Lower lobe of right lung (tissue), 2 donors: ENCODE data around the gene AGAP3. TPM values are rescaled to one million over a fixed set of nuclear protein-coding genes. Genes with fewer than 3 reads are reported as not detected.

ENCODE experiments used
- ATAC-seq, 2 donors: fragments of 200-7000 bp; cut with Tn5 transposase; one replicate each; pipeline ENCODE4 v1.9.1; 2020 to 2022; ENCODE audit warnings: mild to moderate bottlenecking in 2 of 2, moderate library complexity in 2 of 2
- DNase-seq: peaks from one replicate; pipeline ENCODE4 v3.0.0-alpha.2; 2020
- H3K27ac ChIP-seq: fragments of 200-600 bp; one replicate; pipeline ENCODE4 v1.8.0; 2022
- H3K27me3 ChIP-seq: fragments of 200-600 bp; one replicate; pipeline ENCODE4 v1.8.0; 2022; ENCODE audit warnings: low read depth
- H3K36me3 ChIP-seq: fragments of 200-600 bp; one replicate; pipeline ENCODE4 v1.8.0; 2022; ENCODE audit warnings: mild to moderate bottlenecking
- H3K4me1 ChIP-seq: fragments of 200-600 bp; one replicate; pipeline ENCODE4 v1.8.0; 2022
- H3K4me3 ChIP-seq: fragments of 200-600 bp; one replicate; pipeline ENCODE4 v1.8.0; 2022; ENCODE audit warnings: mild to moderate bottlenecking
- H3K9me3 ChIP-seq: fragments of 200-600 bp; one replicate; pipeline ENCODE4 v1.8.0; 2022
- intact Hi-C: fragments of 100-400 bp; cut with DNase I; formaldehyde crosslinking; loops from one replicate; pipeline ENCODE4 v1.11.0; 2022
- total RNA-seq: library from RNA; stranded (reverse); fragmentation: NEBNext Ultra II Directional; extraction: Animal tissue kit (Norgen Biotek cat#: 25700); gene quantifications from one replicate; pipeline ENCODE4 v1.2.1, GENCODE V29; 2021
- TF ChIP-seq, protein P1 (sequence below): fragments of 200-600 bp; IDR thresholded peaks from one replicate; pipeline ENCODE4 v1.8.0; 2022; ENCODE audit warnings: antibody characterized with exemption, mild to moderate bottlenecking
- donor health status: DM: no; HTN: yes; CAD: no; lungs with severe emphysema.

Gene AGAP3
- total RNA-seq, 1 donor from 2014 or later: 157 TPM

- DNase-seq: no peak
- peaks cover 100% of the 10 kb centered on the region for H3K36me3 ChIP-seq
- intact Hi-C loops: no loop called here
- H3K4me1 ChIP-seq: no peaks in the 10 kb centered on the region
- no peak overlapping the region for H3K27ac ChIP-seq
- H3K4me3 ChIP-seq: no peak overlapping the region
- no peaks in the 10 kb centered on the region for H3K9me3 ChIP-seq
- no peaks in the 10 kb centered on the region for H3K27me3 ChIP-seq
- TF ChIP-seq, protein P1, sequence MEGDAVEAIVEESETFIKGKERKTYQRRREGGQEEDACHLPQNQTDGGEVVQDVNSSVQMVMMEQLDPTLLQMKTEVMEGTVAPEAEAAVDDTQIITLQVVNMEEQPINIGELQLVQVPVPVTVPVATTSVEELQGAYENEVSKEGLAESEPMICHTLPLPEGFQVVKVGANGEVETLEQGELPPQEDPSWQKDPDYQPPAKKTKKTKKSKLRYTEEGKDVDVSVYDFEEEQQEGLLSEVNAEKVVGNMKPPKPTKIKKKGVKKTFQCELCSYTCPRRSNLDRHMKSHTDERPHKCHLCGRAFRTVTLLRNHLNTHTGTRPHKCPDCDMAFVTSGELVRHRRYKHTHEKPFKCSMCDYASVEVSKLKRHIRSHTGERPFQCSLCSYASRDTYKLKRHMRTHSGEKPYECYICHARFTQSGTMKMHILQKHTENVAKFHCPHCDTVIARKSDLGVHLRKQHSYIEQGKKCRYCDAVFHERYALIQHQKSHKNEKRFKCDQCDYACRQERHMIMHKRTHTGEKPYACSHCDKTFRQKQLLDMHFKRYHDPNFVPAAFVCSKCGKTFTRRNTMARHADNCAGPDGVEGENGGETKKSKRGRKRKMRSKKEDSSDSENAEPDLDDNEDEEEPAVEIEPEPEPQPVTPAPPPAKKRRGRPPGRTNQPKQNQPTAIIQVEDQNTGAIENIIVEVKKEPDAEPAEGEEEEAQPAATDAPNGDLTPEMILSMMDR: no peak
- no peak for ATAC-seq
Measured at GRCh38 chr7:151134743-151135524, 48.7 kb downstream of the AGAP3 start.

DNA sequence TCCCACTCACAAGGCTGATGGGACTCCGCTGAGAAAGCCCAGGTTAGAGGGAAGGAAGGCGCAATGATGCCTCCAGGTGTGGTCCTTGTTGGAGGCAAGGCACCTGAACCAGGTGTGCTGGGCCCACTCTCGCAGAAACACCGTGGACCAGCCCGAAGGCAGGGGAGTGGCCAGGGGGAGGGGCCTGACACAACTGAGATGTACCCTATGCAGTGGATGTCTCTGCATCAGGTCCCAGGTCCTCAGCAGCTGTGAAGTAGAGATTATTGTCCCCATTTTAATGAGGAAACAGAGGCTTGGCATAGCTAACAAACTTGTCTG lies 49.2 kb downstream of the AGAP3 start:
- intact Hi-C loops: no loop called here

DNA sequence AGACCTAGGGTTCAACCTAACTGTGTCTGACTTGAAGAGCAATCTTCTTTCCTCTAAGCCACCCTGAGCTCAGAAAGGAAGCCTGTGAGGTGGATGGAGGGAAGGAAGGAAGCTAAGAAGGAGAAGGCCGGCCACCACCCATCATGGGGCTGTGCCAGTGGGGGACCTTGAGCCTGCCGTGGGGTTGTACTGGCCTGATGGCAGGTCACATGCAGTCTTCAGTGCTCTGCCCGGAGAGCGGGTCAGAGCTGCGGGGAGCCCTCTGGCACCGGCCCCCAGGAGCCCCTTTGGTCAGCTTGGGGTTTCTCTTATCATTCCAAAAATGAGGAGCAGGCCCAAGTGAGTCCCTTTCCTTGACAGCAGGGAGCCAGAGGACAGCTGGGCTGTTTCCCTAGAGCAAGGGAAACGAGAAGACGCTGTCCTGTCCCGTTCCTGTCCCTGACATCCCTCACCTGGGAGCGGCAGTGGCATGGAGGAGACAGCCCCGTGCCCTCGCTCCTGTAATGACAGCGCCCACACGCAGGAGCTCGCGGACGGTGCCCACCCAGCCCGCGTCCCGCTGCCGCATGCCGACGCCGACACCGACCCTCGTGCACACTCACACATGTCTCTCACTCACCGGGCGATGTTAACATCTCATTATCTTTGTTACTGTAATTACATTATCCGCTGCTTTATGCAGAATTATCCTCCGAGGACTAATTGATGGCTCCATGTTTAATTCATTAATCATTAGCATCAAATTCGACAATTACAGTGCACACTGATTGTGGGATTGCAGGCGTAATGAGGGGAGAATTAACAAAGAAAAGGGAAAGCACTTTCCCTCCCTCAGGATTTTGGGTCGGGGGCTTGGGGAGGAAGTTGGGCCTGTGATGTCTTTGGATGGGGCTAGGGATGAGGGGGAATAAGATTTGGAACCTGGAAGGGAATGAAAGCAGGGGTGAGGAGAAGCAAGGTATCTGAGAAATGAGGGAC lies 49.9 kb downstream of the AGAP3 start:
- no peak for DNase-seq
- no peaks in the 10 kb centered on the region for H3K4me1 ChIP-seq
- no peaks in the 10 kb centered on the region for H3K9me3 ChIP-seq
- no peak for ATAC-seq
- H3K27me3 ChIP-seq: no peaks in the 10 kb centered on the region
- TF ChIP-seq, protein P1: no peak
- no peak overlapping the region for H3K4me3 ChIP-seq
- intact Hi-C loops: no loop called here
- no peak overlapping the region for H3K27ac ChIP-seq
- peaks cover 100% of the 10 kb centered on the region for H3K36me3 ChIP-seq

More for the DNA sequence above, 49.2 kb downstream of the AGAP3 start:
- DNase-seq: no peak
- Histone ChIP-seq H3K27ac (no peak overlapping the region), H3K4me1 (no peaks in the 10 kb centered on the region), H3K27me3 (no peaks in the 10 kb centered on the region), H3K9me3 (no peaks in the 10 kb centered on the region), H3K36me3 (peaks cover 100% of the 10 kb centered on the region), H3K4me3 (no peak overlapping the region)
- TF ChIP-seq, protein P1: no peak
- ATAC-seq: no peak

DNA sequence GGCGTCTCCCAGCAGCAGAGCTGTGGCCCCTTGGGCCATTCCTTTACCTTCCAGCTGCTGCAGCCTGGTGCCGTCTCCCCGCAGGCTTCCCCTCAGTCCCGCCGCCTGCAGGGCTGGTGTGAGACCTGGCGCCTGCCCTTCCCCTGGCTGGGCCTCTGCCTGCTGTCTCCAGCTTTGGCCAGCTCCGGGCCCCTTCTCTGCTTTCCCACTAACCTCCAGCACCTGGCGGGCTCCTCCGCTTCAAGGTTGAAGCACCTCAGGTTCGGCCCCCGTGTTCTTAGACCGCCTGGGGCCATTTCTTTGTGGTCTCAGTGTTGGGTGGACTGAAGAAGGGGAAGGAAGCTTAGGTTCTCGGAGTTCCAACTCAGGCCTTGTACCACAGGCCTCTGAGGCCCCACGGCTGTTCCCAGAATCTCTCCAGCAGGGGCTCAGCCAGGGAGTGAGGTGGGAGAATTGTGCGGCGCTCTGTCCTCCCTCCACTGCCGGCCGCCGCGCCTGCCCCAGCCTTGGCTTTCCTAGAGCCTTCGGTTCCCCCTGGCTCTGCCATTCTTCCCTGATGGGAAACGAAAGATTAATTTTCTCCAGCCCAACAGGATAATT lies 50.9 kb downstream of the AGAP3 start:
- Histone ChIP-seq H3K36me3 (peaks cover 100% of the 10 kb centered on the region), H3K4me1 (no peaks in the 10 kb centered on the region), H3K27ac (no peak overlapping the region), H3K4me3 (no peak overlapping the region), H3K27me3 (no peaks in the 10 kb centered on the region), H3K9me3 (no peaks in the 10 kb centered on the region)
- TF ChIP-seq, protein P1: no peak
- no peak for ATAC-seq
- intact Hi-C loops: no loop called here
- DNase-seq: peak; percentile 43

DNA sequence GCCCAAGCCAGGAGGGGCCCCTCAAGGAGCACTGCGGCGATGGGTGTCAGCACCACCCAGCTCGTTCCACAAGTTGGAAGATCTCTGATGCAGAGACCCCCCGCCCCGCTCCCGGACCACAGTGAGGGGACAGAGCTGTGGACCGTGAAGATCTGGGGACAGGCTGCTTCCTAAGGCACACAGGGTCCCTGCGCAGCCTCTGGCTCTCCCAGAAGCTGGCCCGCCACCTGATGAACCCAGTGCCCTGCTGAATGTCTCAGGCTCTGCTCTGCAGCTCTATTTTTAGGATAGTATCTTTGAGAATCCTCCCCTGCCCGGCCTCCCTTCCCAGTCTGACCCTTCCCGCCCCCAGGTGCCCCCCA lies 51.5 kb downstream of the AGAP3 start:
- intact Hi-C loops: no loop called here
- no peaks in the 10 kb centered on the region for H3K4me1 ChIP-seq
- H3K27me3 ChIP-seq: no peaks in the 10 kb centered on the region
- no peak overlapping the region for H3K27ac ChIP-seq
- ATAC-seq: no peak
- no peak overlapping the region for H3K4me3 ChIP-seq
- no peaks in the 10 kb centered on the region for H3K9me3 ChIP-seq
- peak; percentile 38 for DNase-seq
- TF ChIP-seq, protein P1: no peak
- H3K36me3 ChIP-seq: peaks cover 100% of the 10 kb centered on the region
